Vagina (tissue), 2 donors: ENCODE measurements around the gene TMTC1. TPM values are rescaled to one million over a fixed set of nuclear protein-coding genes. Genes with fewer than 3 reads are reported as not detected.

Experiments used
- DNase-seq, 2 donors: peaks; one replicate each; pipeline ENCODE4 v3.0.0-alpha.2; 2017; ENCODE audit errors: extremely low spot score in 2 of 2
- H3K27ac ChIP-seq: fragments of 200-600 bp; sonication (generic); one replicate; pipeline ENCODE4 v1.5.1; 2019
- H3K27me3 ChIP-seq: fragments of 200-600 bp; sonication (generic); one replicate; pipeline ENCODE4 v1.5.1; 2019
- H3K36me3 ChIP-seq, 2 donors: fragments of 200-600 bp; sonication (generic); one replicate each; pipeline ENCODE4 v1.5.1; 2017 to 2019
- H3K4me1 ChIP-seq: fragments of 200-600 bp; sonication (generic); one replicate; pipeline ENCODE4 v1.5.1; 2019
- H3K4me3 ChIP-seq, 2 donors: fragments of 200-600 bp; sonication (generic); 1 replicate in 1 of 2; 2 replicates in 1 of 2; pipeline ENCODE4 v1.5.1; 2016 to 2019
- H3K9me3 ChIP-seq: fragments of 200-600 bp; sonication (generic); one replicate; pipeline ENCODE4 v1.5.1; 2019
- POLR2A ChIP-seq, 2 donors: fragments of 450-650 bp; IDR thresholded peaks; one replicate each; pipeline ENCODE4 v1.6.1; 2017; ENCODE audit warnings: antibody characterized with exemption in 2 of 2, mild to moderate bottlenecking in 2 of 2, moderate library complexity in 2 of 2
- POLR2AphosphoS5 ChIP-seq, 2 donors: sonication (generic); formaldehyde crosslinking; IDR thresholded peaks; one replicate each; pipeline ENCODE4 v1.9.0; 2017; ENCODE audit warnings: antibody characterized with exemption in 2 of 2, mild to moderate bottlenecking in 2 of 2, low read depth in 1 of 2; ENCODE audit not compliant: insufficient read depth in 1 of 2
- intact Hi-C: fragments of 100-400 bp; cut with DNase I; formaldehyde crosslinking; loops from one replicate; pipeline ENCODE4 v1.15.1; 2023
- total RNA-seq: library from RNA; depleted of rRNA; stranded (reverse); fragments of >200 nt; gene quantifications from one replicate; pipeline ENCODE4 v1.2.3, GENCODE V29; 2016
- TF ChIP-seq, protein P1 (sequence below), 3 experiments: fragments of 450-650 bp in 2 of 3; fragments of 200-600 bp in 1 of 3; sonication (generic) in 1 of 3; IDR thresholded peaks; one replicate each; pipeline ENCODE4 v1.5.1; 2017 to 2019; ENCODE audit warnings: antibody characterized with exemption in 3 of 3, mild to moderate bottlenecking in 2 of 3, moderate library complexity in 2 of 3

Gene TMTC1
- total RNA-seq, 1 donor from 2014 or later = 63.8 TPM

DNA sequence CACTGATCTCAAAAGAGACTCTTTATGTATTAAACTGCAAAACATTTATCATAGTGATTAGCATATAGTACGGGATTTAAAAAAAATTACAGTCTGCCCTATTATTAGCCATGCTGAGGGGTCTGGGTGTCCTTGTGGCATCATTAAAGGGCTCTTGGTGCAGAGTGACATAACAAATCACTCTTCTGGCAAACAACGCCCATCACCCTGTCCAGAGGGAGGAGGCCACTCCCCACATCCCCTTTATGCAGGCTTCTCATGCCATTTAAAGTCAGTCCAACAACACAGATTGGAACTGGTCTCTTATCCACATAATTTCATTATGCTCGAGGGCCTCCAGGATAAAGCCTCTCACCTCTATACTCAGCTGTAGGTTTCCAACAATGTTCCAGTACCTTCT is 51.1 kb downstream of the TMTC1 start:
- intact Hi-C loops = loop anchor here (10.0 kb wide), 1 partner anchor 52 kb away; the partner anchor contains the start of gene TMTC1
- no peaks in the 10 kb centered on the region for H3K9me3 ChIP-seq
- no peak overlapping the region for H3K4me3 ChIP-seq
- no peaks in the 10 kb centered on the region for H3K27me3 ChIP-seq
- no peak overlapping the region for H3K27ac ChIP-seq
- no peak for DNase-seq
- H3K36me3 ChIP-seq = no peaks in the 10 kb centered on the region
- H3K4me1 ChIP-seq = peaks cover 16% of the 10 kb centered on the region
- TF ChIP-seq POLR2AphosphoS5 (IDR thresholded peaks at IDR 0.05; ENCODE audit: insufficient read depth in 1 of 2, low read depth in 1 of 2) = no peak
- TF ChIP-seq, protein P1, sequence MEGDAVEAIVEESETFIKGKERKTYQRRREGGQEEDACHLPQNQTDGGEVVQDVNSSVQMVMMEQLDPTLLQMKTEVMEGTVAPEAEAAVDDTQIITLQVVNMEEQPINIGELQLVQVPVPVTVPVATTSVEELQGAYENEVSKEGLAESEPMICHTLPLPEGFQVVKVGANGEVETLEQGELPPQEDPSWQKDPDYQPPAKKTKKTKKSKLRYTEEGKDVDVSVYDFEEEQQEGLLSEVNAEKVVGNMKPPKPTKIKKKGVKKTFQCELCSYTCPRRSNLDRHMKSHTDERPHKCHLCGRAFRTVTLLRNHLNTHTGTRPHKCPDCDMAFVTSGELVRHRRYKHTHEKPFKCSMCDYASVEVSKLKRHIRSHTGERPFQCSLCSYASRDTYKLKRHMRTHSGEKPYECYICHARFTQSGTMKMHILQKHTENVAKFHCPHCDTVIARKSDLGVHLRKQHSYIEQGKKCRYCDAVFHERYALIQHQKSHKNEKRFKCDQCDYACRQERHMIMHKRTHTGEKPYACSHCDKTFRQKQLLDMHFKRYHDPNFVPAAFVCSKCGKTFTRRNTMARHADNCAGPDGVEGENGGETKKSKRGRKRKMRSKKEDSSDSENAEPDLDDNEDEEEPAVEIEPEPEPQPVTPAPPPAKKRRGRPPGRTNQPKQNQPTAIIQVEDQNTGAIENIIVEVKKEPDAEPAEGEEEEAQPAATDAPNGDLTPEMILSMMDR (IDR thresholded peaks at IDR 0.05) = no peak
- TF ChIP-seq POLR2A (IDR thresholded peaks at IDR 0.05) = no peak

GRCh38 chr12:29732191-29732590 is 51.6 kb downstream of the TMTC1 start:
- TF ChIP-seq POLR2A (IDR thresholded peaks at IDR 0.05) = no peak
- TF ChIP-seq, protein P1 (IDR thresholded peaks at IDR 0.05) = no peak
- no peak for TF ChIP-seq POLR2AphosphoS5 (IDR thresholded peaks at IDR 0.05; ENCODE audit: insufficient read depth in 1 of 2, low read depth in 1 of 2)
- Histone ChIP-seq H3K27ac (no peak overlapping the region), H3K36me3 (no peaks in the 10 kb centered on the region), H3K4me1 (peaks cover 13% of the 10 kb centered on the region), H3K27me3 (no peaks in the 10 kb centered on the region), H3K9me3 (no peaks in the 10 kb centered on the region), H3K4me3 (no peak overlapping the region)
- intact Hi-C loops = loop anchor here (10.0 kb wide), 1 partner anchor 53 kb away; the partner anchor contains the start of gene TMTC1
- no peak for DNase-seq

DNA sequence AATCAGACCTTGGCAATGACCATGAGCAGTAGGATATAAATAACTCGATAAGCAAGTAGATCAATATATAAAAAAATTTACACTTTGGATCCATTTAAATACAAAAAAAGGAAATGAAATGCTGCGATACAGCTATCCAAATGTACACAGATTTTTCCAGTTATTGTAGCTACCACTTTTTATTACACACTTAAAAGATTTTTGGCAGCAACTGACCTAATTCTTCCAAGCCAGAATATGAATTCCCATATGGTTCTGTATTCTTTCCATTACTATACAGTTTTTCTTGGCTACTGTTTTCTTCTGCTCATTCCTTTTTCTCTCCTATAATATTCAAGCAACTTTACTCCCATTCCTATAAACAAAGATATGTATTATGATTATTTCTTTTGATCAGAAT is 52.2 kb downstream of the TMTC1 start:
- Histone ChIP-seq H3K27me3 (no peaks in the 10 kb centered on the region), H3K36me3 (no peaks in the 10 kb centered on the region), H3K4me1 (peaks cover 13% of the 10 kb centered on the region), H3K4me3 (no peak overlapping the region), H3K9me3 (no peaks in the 10 kb centered on the region), H3K27ac (no peak overlapping the region)
- intact Hi-C loops = loop anchor here (10.0 kb wide), 1 partner anchor 53 kb away; the partner anchor contains the start of gene TMTC1
- DNase-seq = no peak
- no peak for TF ChIP-seq POLR2AphosphoS5 (IDR thresholded peaks at IDR 0.05; ENCODE audit: insufficient read depth in 1 of 2, low read depth in 1 of 2)
- no peak for TF ChIP-seq POLR2A (IDR thresholded peaks at IDR 0.05)
- TF ChIP-seq, protein P1 (IDR thresholded peaks at IDR 0.05) = no peak

DNA sequence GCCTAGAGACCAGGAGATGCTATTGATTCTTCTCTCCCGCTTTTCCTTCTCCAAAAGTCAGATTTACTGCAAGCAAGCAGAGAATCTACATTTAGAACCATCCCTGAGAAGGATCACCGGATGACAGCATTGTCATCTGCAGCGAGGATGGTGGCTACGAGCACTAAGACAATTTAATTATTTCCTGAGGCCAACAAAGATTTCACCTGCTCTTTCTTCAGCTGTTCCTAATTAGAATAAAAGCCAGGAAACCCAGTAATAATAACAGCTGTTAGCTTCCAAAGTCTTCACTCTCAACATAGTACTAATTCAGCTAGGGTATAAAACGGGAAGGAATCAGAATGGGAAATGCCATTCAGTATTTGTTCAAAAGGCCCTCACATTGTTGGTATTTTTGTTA is 53.3 kb downstream of the TMTC1 start:
- TF ChIP-seq POLR2A (IDR thresholded peaks at IDR 0.05) = no peak
- TF ChIP-seq POLR2AphosphoS5 (IDR thresholded peaks at IDR 0.05; ENCODE audit: insufficient read depth in 1 of 2, low read depth in 1 of 2) = no peak
- no peaks in the 10 kb centered on the region for H3K27me3 ChIP-seq
- no peak overlapping the region for H3K4me3 ChIP-seq
- H3K4me1 ChIP-seq = peaks cover 21% of the 10 kb centered on the region
- H3K27ac ChIP-seq = no peak overlapping the region
- intact Hi-C loops = loop anchor here (10.0 kb wide), 1 partner anchor 54 kb away; the partner anchor contains the start of gene TMTC1
- no peaks in the 10 kb centered on the region for H3K36me3 ChIP-seq
- DNase-seq = no peak
- no peaks in the 10 kb centered on the region for H3K9me3 ChIP-seq

GRCh38 chr12:29728030-29728429 is 55.7 kb downstream of the TMTC1 start:
- no peak for DNase-seq
- no peaks in the 10 kb centered on the region for H3K9me3 ChIP-seq
- H3K4me3 ChIP-seq = no peak overlapping the region
- TF ChIP-seq, protein P1 (IDR thresholded peaks at IDR 0.05) = no peak
- no peak for TF ChIP-seq POLR2A (IDR thresholded peaks at IDR 0.05)
- no peak for TF ChIP-seq POLR2AphosphoS5 (IDR thresholded peaks at IDR 0.05; ENCODE audit: insufficient read depth in 1 of 2, low read depth in 1 of 2)
- intact Hi-C loops = no loop called here
- peaks cover 21% of the 10 kb centered on the region for H3K4me1 ChIP-seq
- no peak overlapping the region for H3K27ac ChIP-seq
- H3K27me3 ChIP-seq = no peaks in the 10 kb centered on the region
- H3K36me3 ChIP-seq = no peaks in the 10 kb centered on the region
